Measurements from ENCODE around the gene TRIP10.

- TF ChIP-seq, protein P1, sequence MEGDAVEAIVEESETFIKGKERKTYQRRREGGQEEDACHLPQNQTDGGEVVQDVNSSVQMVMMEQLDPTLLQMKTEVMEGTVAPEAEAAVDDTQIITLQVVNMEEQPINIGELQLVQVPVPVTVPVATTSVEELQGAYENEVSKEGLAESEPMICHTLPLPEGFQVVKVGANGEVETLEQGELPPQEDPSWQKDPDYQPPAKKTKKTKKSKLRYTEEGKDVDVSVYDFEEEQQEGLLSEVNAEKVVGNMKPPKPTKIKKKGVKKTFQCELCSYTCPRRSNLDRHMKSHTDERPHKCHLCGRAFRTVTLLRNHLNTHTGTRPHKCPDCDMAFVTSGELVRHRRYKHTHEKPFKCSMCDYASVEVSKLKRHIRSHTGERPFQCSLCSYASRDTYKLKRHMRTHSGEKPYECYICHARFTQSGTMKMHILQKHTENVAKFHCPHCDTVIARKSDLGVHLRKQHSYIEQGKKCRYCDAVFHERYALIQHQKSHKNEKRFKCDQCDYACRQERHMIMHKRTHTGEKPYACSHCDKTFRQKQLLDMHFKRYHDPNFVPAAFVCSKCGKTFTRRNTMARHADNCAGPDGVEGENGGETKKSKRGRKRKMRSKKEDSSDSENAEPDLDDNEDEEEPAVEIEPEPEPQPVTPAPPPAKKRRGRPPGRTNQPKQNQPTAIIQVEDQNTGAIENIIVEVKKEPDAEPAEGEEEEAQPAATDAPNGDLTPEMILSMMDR (IDR thresholded peaks at IDR 0.05; ENCODE audit: low read depth, low read length, missing input control) = no peak
- TF ChIP-seq ATF3 (IDR thresholded peaks at IDR 0.05) (no peak), RAD21 (IDR thresholded peaks at IDR 0.05) (no peak), GABPA (IDR thresholded peaks at IDR 0.05 in 1 of 2, conservative IDR thresholded peaks at IDR 0.05 in 1 of 2) (no peak), NR2F2 (IDR thresholded peaks at IDR 0.05) (no peak), FOXA1 (IDR thresholded peaks at IDR 0.05) (no peak), JUND (IDR thresholded peaks at IDR 0.05) (no peak), ZBTB33 (IDR thresholded peaks at IDR 0.05) (no peak), SP1 (IDR thresholded peaks at IDR 0.05) (no peak), TAF1 (conservative IDR thresholded peaks at IDR 0.05) (no peak), MAX (IDR thresholded peaks at IDR 0.05) (no peak), YY1 (IDR thresholded peaks at IDR 0.05) (no peak)
- TF ChIP-seq, protein P2, sequence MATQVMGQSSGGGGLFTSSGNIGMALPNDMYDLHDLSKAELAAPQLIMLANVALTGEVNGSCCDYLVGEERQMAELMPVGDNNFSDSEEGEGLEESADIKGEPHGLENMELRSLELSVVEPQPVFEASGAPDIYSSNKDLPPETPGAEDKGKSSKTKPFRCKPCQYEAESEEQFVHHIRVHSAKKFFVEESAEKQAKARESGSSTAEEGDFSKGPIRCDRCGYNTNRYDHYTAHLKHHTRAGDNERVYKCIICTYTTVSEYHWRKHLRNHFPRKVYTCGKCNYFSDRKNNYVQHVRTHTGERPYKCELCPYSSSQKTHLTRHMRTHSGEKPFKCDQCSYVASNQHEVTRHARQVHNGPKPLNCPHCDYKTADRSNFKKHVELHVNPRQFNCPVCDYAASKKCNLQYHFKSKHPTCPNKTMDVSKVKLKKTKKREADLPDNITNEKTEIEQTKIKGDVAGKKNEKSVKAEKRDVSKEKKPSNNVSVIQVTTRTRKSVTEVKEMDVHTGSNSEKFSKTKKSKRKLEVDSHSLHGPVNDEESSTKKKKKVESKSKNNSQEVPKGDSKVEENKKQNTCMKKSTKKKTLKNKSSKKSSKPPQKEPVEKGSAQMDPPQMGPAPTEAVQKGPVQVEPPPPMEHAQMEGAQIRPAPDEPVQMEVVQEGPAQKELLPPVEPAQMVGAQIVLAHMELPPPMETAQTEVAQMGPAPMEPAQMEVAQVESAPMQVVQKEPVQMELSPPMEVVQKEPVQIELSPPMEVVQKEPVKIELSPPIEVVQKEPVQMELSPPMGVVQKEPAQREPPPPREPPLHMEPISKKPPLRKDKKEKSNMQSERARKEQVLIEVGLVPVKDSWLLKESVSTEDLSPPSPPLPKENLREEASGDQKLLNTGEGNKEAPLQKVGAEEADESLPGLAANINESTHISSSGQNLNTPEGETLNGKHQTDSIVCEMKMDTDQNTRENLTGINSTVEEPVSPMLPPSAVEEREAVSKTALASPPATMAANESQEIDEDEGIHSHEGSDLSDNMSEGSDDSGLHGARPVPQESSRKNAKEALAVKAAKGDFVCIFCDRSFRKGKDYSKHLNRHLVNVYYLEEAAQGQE (IDR thresholded peaks at IDR 0.05) = no peak
Measured at GRCh38 chr19:6793973-6794372, 54.5 kb downstream of the TRIP10 start.
